GM11168 (cell line): ENCODE results near the gene ADO.

Experiments used
- in situ Hi-C: fragments of 300-500 bp; cut with MboI; formaldehyde crosslinking; loops from one replicate; pipeline ENCODE4 v1.12.0; 2022; ENCODE audit warnings: low sequenced_read_pairs; ENCODE audit not compliant: unreplicated experiment

The ADO gene

GRCh38 chr10:62816331-62817120 lies 12.0 kb downstream of the ADO start, which contains the start of gene EGR2:
TSS of gene EGR2 (minus strand) at chr10:62816366. CDS start at chr10:62816029, 337 bp downstream.
- in situ Hi-C loops: no loop called here

GRCh38 chr10:62817121-62817765 lies 12.7 kb downstream of the ADO start:
- in situ Hi-C loops: no loop called here

GRCh38 chr10:62817766-62818425 lies 13.4 kb downstream of the ADO start:
- in situ Hi-C loops: no loop called here

GRCh38 chr10:62818426-62819011 lies 14.0 kb downstream of the ADO start:
- in situ Hi-C loops: no loop called here

- in situ Hi-C loops: no loop called here
These were observed 14.8 kb downstream of the ADO start for GRCh38 chr10:62819141-62819920.

GRCh38 chr10:62820586-62820985 lies 16.1 kb downstream of the ADO start:
- in situ Hi-C loops: loop anchor here (10.0 kb wide), 1 partner anchor 254 kb away; no protein-coding TSS in a partner anchor

GRCh38 chr10:62826273-62826672 lies 21.8 kb downstream of the ADO start:
- in situ Hi-C loops: loop anchor here (10.0 kb wide), 1 partner anchor 249 kb away; no protein-coding TSS in a partner anchor

GRCh38 chr10:62829622-62830021 lies 25.1 kb downstream of the ADO start:
- in situ Hi-C loops: loop anchor here (10.0 kb wide), 1 partner anchor 245 kb away; no protein-coding TSS in a partner anchor

GRCh38 chr10:62830679-62831078 lies 26.2 kb downstream of the ADO start:
- in situ Hi-C loops: no loop called here

- in situ Hi-C loops: no loop called here
These were observed 26.8 kb downstream of the ADO start for GRCh38 chr10:62831346-62831745.

- in situ Hi-C loops: no loop called here
These were observed 35.1 kb downstream of the ADO start for GRCh38 chr10:62839590-62839989.

GRCh38 chr10:62842983-62843382 lies 38.5 kb downstream of the ADO start:
- in situ Hi-C loops: no loop called here

GRCh38 chr10:62843600-62843999 lies 39.1 kb downstream of the ADO start:
- in situ Hi-C loops: no loop called here

- in situ Hi-C loops: no loop called here
These were observed 39.9 kb downstream of the ADO start for GRCh38 chr10:62844280-62845011.

GRCh38 chr10:62847433-62847832 lies 42.9 kb downstream of the ADO start:
- in situ Hi-C loops: no loop called here

- in situ Hi-C loops: no loop called here
These were observed 46.1 kb downstream of the ADO start for GRCh38 chr10:62850646-62851045.

- in situ Hi-C loops: no loop called here
These were observed 46.9 kb downstream of the ADO start for GRCh38 chr10:62851442-62851841.

- in situ Hi-C loops: no loop called here
These were observed 48.6 kb downstream of the ADO start for GRCh38 chr10:62852961-62853702.
